ENCODE data around the gene ATPAF2.

The ATPAF2 gene

DNA sequence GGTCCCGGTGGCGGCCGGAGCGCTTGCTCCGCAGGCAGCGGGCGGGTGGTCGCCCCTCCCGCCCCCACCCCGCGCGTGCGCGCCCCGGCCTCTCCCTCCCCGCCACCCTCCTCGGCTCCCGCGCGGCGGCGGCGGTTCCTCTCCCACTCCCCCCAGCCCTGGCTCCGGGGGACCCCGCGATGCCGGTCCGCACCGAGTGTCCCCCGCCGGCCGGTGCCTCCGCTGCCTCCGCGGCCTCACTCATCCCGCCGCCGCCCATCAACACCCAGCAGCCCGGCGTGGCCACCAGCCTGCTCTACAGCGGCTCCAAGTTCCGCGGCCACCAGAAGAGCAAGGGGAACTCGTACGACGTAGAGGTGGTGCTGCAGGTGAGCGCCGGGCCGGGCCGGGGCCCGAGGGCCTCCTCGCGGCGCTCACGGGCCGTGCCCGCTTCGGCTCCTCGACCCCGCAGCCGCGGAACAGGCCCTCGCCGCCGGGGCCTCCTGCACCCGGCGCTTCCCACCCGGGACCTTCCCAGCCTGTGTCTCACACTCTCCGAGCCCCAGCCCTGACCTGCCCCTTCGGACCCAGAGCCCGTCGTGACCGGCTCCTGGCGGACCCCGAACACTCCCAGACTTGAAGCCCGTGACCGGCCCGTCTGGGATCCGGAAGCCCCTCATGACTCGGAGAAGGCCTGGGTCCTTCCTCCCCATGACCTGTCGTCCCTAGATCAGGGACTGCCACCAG, 730 bp upstream of the ATPAF2 start:
- peak in 1 of 2 experiments; percentile 48 for DNase-seq

DNA sequence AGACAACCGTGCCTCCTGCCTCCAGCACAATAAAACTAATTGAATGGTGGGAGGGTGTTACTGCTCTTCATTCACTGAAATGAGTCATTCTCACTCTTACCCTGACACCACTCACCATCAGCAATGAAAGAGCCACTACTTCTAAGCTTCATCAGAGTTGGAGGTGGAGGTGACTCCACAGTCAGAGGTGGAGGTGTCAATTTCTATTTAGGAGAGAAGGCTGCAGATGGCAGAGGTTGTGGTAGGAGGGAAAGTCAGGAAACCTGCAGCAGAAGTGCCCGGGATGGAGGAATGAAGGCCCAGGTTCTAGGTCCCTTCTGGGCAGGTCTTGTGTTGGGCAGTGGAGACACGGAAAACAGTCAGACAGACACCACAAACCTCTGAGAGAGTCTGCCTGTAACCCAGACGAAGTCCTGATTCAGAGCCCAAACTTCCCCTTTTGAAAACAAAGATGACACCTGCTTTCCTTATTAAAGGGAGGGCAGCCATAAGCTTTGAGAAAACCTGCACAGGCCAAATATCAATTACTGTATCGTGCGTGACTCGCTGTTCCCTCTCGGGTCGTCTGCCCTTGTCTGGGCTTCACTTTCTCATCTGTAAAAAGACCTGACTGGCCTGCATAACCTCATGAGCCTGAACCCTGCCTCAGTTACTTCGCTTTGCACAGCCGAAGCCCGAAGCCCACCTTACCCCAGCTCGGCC, 668 bp downstream of the ATPAF2 start:
- no peak for DNase-seq

DNA sequence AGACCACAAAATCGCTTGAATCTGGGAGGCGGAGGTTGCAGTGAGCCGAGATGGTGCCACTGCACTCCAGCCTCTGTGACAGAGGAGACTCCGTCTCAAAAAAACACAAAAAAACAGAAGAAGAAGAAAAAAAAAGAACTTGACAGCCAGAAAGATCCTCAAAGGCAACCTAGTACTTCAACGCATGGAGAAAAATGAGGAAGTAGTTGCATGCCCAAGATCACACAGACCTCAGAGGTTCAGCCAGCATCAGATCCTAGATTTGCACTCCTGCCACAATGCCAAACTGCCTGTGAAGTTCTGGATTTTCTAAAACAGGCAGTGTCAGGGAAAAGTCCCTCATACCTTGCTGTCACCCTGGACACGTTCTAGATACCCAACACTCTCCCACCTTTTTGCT, 1.5 kb downstream of the ATPAF2 start:
- no peak for DNase-seq

DNA sequence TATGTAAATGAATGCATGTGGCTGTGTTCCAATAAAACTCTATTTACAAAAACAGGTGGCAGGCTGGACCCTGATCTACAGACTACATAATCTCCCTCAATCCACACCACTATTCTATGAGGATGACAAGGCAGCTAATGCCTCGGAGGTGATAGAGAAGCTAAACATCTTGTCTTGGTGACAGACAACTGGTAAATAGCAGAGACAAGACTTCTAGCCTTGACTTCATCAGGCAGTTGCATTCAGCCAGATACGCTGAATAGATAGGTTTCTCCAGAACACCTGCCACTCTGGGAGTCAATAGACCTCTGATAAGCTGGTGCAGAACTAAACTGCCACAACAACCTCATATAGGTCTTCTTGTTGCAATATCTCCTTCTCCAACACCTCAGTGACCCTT, 3.3 kb downstream of the ATPAF2 start:
- DNase-seq, result no peak

DNA sequence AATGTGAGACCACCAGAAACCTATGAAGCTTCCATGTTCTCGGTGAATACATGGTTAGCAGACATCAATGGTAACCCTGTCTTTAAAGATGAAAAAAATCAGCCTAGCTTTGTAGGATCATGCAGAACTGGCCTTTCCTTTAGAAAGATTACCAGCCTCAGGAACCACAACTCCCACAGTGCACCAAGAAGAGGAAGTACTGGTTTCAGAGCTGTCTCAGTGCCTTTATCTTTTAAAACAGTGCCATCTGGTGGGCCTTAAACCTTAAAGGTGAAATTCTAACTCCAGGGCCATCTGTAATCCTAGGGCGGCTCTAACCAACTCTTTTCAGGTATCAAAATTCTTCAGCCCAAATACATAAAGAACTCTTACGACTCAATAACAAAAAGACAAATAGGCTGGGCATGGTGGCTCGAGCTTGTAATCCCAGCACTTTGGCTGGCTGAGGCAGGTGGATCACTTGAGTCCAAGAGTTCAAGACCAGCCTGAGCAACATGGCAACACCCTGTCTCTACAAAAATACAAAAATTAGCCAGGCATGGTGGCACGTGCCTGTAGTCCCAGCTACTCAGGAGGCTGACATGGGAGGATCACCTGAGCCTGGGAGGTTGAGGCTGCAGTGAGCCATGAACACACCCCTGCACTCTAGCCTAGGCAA, 5.4 kb downstream of the ATPAF2 start:
- DNase-seq, result peak; percentile 75 to 96

DNA sequence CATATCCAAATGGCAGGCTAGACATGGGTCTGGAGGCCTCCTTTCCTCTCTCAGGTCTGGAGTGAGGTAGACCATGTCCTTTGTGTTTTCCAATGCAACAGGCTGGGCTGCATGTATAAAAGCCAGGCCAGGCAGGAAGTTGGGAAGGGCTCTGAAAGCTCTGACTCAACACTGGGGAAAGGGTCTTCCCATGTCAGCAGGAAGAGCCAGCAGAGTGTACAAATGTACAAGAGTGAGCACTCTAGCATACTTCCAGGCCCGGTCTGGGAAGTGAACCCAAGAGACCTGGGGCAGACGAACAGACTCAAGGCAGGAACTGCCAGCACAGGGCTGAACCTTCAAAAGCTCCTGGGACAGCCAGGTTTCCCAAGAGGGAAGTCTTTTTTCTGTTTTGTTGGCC, 7.0 kb downstream of the ATPAF2 start:
- DNase-seq, result no peak

DNA sequence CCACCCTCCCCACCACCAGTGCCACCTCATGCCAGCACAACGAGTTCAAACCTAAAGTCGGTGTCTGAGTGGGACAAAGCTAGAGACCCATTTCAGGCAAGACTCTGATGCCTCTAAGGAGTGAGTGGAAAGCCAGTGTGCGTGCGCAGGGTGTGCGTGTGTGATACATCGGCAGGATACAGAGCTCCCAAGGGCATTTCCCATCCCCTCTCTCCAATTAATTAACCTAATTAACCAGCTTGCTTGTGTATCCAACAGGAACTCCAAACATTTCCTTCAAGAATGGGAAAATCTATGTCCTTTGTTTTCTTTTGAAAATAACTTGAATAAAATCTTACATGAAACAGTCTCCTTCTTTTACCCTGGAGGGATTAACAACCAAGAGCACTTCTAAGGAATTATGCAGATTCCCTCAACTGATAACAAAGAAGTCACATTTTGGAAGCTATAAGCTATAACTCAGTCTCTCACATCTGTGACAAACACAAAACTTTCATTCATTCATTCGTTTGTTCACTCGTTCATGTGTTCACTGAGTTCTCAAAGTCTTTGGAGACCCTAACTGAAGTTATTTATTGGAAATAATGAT, 9.9 kb downstream of the ATPAF2 start:
- DNase-seq, result no peak

DNA sequence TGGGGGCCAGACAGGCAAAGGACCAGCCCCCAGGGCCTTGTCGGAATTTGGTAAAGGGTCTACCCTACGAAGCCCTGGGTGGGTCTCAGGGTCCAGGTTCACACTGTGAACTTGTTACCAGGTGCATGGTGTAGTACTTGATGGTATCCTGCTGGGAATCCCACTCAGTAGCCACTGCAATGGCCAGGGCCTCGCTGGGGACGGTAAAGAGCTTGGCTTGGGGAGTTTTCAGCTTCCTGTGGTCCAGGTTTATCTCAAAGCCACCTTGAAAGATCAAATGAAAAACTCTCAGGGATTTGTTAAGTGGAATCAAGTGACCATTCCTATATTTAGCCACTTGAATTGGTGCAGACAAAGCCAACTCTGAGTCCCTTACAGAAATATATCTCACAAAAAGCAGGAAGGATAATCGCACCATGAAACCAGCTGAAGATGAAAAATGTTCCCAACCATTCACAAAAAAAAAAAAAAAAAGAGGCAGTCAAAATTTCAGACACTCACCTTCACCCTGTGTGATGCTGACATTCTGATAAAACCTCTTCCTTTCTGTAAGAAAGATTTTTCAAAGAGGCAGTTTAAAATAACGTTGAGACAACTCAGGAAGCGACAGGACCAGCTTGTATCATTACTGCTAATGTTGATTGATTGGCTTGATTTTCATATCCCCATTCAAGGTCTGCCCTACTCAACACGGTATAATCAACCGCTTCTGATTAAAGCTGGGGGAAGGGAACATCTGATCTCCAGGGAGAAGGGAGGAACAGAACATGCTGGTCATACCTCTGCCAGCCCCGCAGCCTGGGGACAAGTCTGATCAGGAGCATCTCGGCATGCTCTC, 10.6 kb downstream of the ATPAF2 start:
- DNase-seq, result no peak

DNA sequence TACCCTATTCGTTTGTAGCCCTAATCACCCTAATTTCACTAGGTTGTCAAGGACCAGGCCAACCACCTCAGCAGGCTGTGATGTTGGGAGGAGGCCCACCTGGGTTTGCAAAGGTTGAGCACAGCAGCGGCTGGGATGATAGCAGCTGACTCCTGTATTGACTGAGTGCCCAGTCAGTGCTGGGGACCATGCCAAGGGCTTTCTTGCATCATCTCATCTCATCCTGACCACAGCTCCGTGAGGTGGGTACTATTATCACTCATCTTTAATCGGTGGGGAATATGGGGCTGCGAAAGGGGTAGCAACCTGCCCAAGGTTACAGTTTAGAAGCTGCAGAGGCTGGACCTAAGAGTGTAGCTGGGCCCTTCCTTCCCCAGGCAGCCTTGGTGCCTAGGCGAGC, 11.7 kb downstream of the ATPAF2 start:
- no peak for DNase-seq

DNA sequence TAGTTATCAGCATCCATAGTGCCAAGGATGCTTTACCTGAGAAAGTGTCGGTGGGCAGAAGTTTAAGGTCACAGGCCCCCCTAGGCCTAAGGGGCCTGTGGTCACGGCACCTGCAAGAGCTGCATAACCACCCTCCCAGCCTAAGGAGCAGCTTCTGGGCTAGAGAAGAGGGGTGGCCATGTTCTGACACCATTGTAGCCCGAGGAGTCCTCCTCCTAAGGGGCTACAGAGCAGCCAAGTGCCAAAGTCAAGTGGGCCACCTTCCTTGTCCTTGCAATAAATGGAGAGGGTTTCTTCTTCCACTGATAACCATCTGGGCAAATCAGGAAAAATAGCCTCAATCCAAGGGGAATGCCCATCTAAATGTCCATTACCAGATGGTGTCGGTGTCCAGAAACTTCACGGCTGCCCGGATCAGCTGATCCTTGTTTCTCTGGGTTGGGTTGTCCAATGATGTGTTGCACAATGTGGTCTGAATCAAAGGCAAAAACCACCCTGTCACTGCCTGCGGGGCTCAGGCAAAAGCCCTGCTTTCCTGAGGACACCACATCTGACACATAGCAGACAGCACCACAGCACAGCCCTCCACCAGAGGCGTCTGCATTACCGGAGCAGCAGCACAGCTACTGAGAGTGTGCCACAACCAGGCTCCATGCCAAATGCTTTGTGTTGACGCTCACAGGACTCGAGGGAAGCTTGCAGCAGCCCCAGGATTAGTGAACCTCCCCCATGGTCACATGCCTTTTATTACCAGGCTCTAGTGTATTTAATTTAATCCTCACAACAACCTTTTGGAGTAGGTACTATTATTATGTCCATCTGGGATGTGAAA, 12.8 kb downstream of the ATPAF2 start:
- no peak for DNase-seq

DNA sequence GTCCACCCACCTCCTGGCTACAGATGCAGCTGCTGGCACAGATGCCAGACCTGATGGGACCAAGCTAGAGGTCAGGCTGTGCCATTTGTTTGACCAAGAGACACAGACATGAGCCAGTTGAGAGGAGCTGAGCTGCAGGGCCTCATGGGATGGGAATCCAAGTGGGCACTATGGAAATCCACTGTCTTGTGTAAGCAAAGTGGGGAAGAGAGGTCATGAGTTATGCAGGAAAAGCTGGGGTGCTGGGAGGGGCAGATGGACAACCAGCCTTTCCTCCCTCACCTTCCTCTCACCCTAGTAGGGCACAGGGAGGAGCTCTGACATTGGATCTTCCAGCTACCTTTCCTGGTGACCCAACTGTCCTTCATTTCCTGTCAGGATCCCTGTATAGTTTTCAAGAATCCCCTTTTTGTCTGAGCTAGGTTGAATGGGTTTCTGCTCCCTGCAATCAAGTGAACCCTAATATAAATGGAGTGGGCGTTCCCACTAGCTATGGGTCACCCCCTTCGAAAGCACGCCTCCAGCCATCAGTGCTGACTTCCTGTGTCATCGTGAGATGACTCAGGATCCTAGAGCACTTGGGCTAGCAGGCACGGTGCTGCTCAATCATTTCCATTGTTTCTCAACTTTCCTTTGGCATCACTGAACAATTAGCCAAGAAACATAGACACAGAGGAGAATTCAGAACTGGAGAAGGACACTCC, 13.6 kb downstream of the ATPAF2 start:
- DNase-seq, result peak in 1 of 2 experiments; percentile 26

DNA sequence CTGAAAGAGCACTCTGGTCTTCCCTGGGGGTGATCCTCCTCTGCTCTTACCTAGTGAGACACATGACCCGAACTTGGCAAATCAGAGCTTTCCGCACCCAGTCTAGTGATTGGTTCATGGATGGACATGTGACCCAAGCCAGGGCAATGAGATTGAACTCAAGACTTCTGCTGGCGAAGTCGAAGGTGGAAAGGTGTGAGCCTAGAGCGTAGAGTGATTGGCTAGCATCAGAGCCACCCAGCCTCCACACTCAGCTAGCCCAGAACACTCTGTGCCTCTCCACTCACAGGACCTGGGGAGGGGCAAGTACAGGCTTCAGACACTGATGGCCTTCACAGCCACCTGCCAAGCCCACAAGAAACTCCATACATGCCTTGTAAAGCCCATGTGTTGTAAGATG, 17.6 kb downstream of the ATPAF2 start:
- DNase-seq, result no peak

DNA sequence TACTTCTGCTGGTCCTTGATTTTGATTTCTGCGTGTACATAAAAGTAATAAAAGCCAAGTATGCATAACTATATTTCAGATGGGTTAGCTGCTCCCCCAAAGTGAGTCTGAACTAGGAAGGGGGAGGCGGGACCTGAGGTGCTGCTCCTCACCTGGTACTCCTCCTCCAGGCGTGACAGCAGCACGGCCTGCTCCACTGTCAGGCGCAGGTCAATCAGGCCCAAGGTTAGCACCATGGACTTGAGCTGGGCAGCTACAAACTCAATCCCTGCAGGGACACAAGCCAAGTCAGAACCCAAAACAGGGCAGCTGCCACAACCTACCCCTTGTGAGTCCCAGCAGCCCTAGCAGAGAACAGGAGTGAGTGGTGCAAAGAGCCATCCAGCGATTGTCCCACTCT, 18.0 kb downstream of the ATPAF2 start:
- DNase-seq, result no peak

DNA sequence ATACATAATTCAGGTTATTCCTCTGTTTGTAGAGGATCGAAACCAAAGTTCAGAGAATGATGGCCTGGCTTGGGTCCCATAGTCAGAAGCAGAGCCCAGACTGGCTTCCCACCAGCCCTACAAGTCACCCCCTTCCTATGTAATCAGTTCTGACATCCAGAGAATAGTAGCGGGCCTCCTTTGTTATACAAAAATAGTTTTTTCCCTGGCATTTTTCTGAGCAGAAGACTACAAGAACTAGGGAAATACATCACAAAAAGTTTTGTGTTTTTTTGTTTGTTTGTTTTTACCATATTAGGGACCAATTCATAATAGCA, 19.2 kb downstream of the ATPAF2 start:
- DNase-seq, result no peak

DNA sequence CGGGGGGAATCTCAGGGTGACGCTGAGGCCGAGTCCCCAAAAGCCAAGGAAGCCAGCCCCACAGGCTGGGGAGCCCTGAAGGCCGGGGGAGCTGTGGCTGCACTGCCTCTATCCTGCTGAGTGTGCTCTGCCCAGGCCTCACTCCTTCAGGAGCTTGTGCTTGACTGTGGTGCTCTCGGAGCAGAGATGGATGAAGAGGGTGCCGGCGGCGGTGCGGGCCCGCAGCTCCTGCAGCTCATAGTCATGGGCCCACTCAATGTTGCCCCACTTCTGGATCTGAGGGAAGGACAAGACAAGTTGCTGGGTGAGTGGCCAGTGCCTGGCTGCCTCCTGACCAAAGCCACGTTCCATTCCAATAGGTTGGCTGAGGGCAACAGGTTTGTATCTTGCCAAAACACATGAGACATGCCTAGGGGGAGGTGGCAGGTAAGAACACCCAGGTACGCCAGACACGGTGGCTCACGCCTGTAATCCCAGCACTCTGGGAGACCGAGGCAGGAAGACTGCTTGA, 20.5 kb downstream of the ATPAF2 start:
- no peak for DNase-seq

DNA sequence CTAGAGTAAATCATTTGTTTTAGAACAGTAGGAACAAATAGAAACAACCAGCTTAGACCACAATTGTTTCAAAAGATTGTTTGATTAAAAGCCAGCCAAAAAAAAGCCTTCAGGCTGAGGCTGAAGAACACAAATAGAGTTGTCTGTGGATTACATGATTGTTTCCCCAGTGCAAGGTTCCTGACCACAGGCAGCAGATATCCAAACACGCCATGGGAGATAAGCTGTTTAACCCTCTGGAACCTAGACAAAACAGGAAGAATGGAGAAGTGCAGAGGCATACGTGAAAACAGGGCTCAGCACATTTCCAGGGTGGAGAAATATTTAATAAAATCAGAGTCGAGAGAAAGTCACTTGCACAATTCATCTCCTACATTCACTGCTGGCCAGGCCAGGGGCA, 21.0 kb downstream of the ATPAF2 start:
- DNase-seq, result no peak

DNA sequence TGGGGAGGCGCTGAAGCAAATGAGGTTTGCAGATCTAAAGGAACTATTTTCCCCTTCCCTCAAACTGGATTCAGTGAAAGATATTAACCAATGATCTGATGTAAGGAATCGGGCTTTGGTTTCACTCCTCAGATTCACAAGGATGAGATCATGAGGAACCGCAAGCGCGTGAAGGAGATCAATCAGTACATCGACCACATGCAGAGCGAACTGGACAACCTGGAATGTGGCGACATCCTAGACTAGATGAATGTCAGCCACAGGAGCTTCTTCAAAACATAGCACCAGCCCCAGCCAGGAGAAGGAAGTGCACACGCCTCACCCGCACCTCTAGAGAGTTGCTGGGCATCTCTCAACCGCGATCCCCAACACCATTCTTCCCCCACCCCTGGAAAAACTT, 22.5 kb downstream of the ATPAF2 start:
- DNase-seq, result no peak

DNA sequence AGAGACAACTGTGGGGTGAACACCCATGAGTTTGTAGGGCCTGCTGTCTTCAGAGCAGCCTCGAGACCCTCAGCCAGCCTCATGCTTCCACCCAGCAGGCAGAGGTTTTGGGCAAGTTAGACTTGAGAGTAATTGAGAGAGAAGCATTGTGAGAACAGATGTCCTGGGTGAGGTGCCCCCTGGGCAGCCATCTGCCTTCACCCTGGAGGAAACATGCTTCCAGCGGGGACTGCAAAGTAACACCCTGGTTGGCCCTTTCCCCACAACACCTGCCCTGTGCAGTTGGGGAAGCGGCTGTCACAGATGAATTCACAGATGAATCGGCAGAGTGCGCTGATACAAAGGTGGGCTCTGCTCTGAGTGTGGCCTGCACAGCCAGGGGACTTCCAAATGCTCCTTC, 23.4 kb downstream of the ATPAF2 start:
- DNase-seq, result no peak

DNA sequence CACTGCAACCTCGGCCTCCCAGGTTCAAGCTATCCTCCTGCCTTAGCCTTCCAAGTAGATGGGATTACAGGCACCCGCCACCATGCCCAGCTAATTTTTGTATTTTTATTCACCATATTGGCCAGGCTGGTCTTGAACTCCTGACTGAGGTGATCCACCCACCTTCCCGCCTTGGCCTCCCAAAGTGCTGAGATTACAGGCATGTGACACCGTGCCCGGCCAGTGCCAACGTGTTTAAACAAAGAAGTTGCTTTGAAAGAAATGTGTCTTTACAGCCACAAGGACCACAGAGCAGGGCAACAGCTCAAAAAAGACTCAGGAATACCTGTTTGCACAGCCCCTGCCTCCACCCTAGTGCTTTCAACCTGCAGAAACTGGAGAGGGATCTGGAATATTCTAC, 25.0 kb downstream of the ATPAF2 start:
- DNase-seq, result no peak

DNA sequence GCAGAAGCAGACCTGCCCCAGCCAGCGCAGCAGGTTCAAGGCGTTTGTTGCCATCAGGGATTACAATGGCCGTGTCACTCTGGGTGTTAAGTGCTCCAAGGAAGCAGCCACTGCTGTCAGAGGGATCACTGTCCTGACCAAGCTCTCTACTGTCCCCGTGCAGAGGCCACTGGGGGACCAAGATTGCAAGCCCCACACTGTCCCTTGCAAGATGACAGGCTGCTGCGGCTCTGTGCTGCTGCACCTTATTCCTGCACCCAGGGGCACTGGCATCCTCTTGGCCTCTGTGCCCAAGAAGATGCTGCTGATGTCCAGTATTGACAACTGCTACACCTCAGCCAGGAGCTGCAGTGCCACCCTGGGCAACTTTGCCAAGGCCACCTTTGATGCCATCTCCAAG, 27.7 kb downstream of the ATPAF2 start:
- DNase-seq, result no peak
